Upper lobe of right lung (tissue), 1 donor: ENCODE results near the gene PDE7B. TPM values are rescaled to one million over a fixed set of nuclear protein-coding genes. Genes with fewer than 3 reads are reported as not detected.
"Not testable (repeated sequence)": the region's sequence is repeated elsewhere in the genome, so short reads cannot be mapped to it uniquely, and the experiment has no call there.

Source experiments
- ATAC-seq: fragments of 200-7000 bp; cut with Tn5 transposase; one replicate; pipeline ENCODE4 v1.9.1; 2020; ENCODE audit warnings: mild to moderate bottlenecking, moderate library complexity
- DNase-seq: peaks from one replicate; pipeline ENCODE4 v3.0.0-alpha.2; 2020
- H3K27ac ChIP-seq: fragments of 200-600 bp; one replicate; pipeline ENCODE4 v1.8.0; 2022
- H3K27me3 ChIP-seq: fragments of 200-600 bp; one replicate; pipeline ENCODE4 v1.8.0; 2022; ENCODE audit warnings: mild to moderate bottlenecking
- H3K36me3 ChIP-seq: fragments of 200-600 bp; one replicate; pipeline ENCODE4 v1.8.0; 2022
- H3K4me1 ChIP-seq: fragments of 200-600 bp; one replicate; pipeline ENCODE4 v1.8.0; 2022
- H3K4me3 ChIP-seq: fragments of 200-600 bp; one replicate; pipeline ENCODE4 v1.8.0; 2022; ENCODE audit warnings: mild to moderate bottlenecking
- H3K9me3 ChIP-seq: fragments of 200-600 bp; one replicate; pipeline ENCODE4 v1.8.0; 2022
- intact Hi-C: fragments of 100-400 bp; cut with DNase I; formaldehyde crosslinking; loops from one replicate; pipeline ENCODE4 v1.11.0; 2022
- total RNA-seq: library from RNA; stranded (reverse); fragmentation: NEBNext Ultra II Directional; extraction: Animal tissue kit (Norgen Biotek cat#: 25700); gene quantifications from one replicate; pipeline ENCODE4 v1.2.1, GENCODE V29; 2021
- TF ChIP-seq, protein P1 (sequence below): fragments of 200-600 bp; IDR thresholded peaks from one replicate; pipeline ENCODE4 v1.8.0; 2022; ENCODE audit warnings: antibody characterized with exemption
- donor health status: DM: no; HTN: yes; CAD: no; lungs with severe emphysema.

The PDE7B gene
- total RNA-seq, 1 donor from 2014 or later: 4.2 TPM

DNA sequence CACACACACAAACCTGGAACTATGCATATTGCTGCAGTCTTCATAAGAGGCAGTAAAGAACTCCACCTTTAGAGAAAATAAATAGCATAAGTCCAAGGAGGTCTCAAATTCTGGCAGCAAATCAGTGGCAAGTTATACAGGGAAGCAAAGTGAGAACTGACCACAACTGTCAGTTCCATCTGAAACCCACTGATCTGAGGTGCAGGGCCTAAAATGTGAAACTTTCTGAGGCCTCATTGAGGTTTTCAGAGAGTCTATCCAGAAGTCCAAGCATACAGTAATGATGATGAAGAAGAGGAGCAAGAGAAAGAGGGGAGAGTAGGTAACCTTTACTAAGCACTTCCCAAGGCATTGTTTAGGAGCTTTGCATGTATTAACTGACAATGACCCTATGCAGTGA lies 362.4 kb downstream of the PDE7B start:
- intact Hi-C loops: no loop called here
- no peak overlapping the region for H3K4me3 ChIP-seq
- no peaks in the 10 kb centered on the region for H3K27me3 ChIP-seq
- no peaks in the 10 kb centered on the region for H3K9me3 ChIP-seq
- H3K27ac ChIP-seq: no peak overlapping the region
- TF ChIP-seq, protein P1, sequence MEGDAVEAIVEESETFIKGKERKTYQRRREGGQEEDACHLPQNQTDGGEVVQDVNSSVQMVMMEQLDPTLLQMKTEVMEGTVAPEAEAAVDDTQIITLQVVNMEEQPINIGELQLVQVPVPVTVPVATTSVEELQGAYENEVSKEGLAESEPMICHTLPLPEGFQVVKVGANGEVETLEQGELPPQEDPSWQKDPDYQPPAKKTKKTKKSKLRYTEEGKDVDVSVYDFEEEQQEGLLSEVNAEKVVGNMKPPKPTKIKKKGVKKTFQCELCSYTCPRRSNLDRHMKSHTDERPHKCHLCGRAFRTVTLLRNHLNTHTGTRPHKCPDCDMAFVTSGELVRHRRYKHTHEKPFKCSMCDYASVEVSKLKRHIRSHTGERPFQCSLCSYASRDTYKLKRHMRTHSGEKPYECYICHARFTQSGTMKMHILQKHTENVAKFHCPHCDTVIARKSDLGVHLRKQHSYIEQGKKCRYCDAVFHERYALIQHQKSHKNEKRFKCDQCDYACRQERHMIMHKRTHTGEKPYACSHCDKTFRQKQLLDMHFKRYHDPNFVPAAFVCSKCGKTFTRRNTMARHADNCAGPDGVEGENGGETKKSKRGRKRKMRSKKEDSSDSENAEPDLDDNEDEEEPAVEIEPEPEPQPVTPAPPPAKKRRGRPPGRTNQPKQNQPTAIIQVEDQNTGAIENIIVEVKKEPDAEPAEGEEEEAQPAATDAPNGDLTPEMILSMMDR: no peak
- no peak for ATAC-seq
- DNase-seq: no peak
- H3K4me1 ChIP-seq: no peaks in the 10 kb centered on the region
- no peaks in the 10 kb centered on the region for H3K36me3 ChIP-seq

DNA sequence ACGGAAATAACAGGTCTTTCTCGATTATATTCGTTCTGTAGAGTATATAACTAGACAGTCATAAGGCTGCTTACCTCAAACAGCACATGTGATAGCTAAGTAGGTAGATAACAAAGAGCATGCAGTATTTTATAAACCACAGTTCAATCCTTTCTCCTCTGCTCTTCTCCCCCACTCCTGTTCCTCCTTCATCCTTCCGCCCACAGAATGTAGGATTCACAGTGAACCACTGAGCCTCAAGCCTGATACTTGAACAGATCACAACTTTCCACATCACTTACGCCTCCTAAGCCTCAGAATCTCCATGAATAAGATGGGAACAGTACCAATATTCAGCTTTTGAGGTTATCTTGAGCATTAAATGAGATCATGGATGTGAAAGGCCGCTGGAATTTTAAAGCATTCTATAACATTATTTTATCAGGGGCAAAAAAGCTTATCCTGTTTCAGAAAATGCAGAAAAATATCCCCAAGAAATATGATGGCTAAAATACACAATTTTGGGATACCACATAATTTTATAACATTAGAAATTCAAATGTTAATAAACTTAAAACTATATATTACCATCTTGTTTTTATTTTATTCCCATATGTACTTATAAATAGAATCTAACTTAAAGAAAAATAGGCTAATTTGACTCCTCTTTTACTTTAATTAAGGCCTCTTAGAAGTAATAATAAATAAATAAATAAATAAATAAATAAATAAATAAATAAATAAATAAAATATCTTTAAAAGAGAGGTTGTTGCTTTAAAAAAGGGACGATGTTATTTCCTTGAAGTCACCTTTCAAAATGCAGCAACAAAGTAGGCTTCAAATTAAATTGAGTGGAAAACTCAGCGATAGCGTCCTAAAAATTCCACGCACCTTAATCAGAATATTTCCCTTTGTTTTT lies 365.3 kb downstream of the PDE7B start:
- DNase-seq: no peak
- Histone ChIP-seq H3K27me3 (no peaks in the 10 kb centered on the region), H3K27ac (no peak overlapping the region), H3K9me3 (no peaks in the 10 kb centered on the region), H3K4me3 (no peak overlapping the region), H3K4me1 (no peaks in the 10 kb centered on the region), H3K36me3 (no peaks in the 10 kb centered on the region)
- intact Hi-C loops: no loop called here
- ATAC-seq: no peak
- TF ChIP-seq, protein P1: no peak

DNA sequence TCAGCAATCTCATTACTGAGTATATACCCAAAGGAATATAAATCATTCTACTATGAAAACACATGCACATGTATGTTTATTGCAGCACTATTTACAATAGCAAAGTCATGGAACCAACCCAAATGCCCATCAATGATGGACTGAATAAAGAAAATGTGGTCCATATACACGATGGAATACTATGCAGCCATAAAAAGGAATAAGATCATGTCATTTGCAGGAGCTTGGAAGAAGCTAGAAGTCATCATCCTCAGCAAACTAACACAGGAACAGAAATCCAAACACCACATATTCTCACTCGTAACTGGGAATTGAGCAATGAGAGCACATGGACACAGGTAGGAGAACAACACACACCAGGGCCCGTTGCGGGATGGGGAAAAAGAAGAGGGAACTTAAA lies 373.5 kb downstream of the PDE7B start:
- H3K27me3 ChIP-seq, H3K9me3 ChIP-seq, intact Hi-C loops, DNase-seq, H3K4me3 ChIP-seq, ATAC-seq, H3K27ac ChIP-seq, H3K36me3 ChIP-seq, H3K4me1 ChIP-seq: not testable (repeated sequence)

DNA sequence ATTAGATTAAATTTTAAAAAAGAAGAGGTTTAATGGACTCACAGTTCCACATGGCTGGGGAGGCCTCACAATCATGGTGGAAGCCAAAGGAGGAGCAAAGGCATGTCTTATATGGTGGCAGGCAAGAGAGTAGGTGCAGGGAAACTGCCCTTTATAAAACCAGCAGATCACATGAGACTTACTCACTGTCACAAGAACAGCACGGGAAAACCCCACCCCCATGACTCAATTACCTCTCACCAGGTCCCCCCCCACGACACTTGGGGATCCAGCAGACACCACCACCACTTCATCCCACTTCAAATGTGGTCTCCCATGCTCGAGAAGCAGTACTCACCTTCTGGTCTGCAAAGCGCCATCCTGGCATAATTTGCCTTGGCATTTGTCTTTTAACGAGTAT lies 374.0 kb downstream of the PDE7B start:
- ATAC-seq: no peak
- Histone ChIP-seq H3K27ac (no peak overlapping the region), H3K4me3 (no peak overlapping the region), H3K27me3 (no peaks in the 10 kb centered on the region), H3K4me1 (peaks cover 5% of the 10 kb centered on the region), H3K9me3 (no peaks in the 10 kb centered on the region), H3K36me3 (no peaks in the 10 kb centered on the region)
- intact Hi-C loops: no loop called here
- DNase-seq: no peak
- TF ChIP-seq, protein P1: no peak

DNA sequence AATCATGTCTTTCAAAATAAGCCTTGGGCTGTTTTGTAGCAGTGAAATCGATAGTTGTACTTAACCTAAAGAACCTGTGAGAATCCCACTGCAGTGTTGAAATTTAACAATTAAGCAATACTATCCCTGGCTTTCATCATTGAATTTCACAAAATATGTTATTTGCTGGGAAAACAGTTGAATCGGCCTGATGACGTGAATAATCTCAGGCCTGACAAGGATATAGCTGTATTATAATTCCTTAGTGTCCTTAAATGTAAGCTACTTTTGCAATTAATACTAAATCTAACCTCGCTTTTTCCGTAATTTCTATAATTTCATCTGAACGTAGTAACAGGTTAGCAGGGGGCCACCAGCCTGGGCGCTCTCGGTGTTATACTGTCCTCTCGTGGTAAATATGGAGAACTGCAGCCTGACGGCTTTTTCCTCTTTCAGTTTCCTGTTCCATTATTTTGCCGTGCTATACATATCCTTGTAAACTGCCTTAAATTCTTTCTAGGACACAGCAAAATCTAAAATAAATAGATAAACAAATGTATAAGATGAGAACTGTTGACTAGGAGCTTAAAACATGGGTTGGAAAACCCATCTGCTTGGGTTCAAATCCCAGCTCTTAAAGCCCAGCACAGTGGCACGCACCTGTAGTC lies 374.6 kb downstream of the PDE7B start:
- peak; percentile 97 for ATAC-seq
- no peaks in the 10 kb centered on the region for H3K36me3 ChIP-seq
- H3K4me3 ChIP-seq: peak overlapping the region; percentile 18
- H3K27ac ChIP-seq: no peak overlapping the region
- no peak for DNase-seq
- peaks cover 5% of the 10 kb centered on the region for H3K4me1 ChIP-seq
- intact Hi-C loops: no loop called here
- TF ChIP-seq, protein P1: peak; percentile 100
- no peaks in the 10 kb centered on the region for H3K9me3 ChIP-seq
- no peaks in the 10 kb centered on the region for H3K27me3 ChIP-seq

DNA sequence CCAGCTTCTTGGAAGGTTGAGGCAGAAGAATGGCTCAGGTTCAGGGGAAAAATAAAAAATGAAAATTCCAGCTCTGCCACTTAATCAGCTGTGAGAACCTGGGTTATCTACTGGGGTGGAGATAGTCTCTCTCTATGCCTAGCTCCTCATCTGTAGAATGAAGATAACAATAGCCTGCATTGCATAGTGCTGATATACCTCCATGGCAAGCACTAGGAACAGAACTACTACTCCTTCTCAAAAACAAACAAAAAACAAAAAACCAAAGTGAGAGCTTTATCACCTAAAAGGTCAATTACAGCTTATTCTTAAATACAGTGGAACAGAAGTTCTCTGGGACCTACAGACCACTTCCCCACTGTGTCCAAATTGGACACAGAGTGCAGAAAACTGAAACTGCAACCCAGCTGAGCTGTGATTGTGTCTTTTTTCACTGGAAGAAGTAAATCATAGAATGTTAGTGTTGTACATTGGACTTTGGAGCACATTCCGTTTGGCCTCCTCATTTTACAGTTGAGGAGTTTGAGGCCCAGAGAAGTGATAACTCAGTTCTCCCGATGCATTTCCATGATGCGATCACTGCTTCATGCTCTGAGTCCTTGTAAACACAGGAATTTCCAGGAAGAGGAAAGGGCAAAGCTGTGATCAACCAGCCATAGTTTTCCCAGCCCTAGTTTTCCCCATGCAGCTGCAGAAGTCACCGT lies 375.3 kb downstream of the PDE7B start:
- peak overlapping the region; percentile 18 for H3K4me3 ChIP-seq
- TF ChIP-seq, protein P1: no peak
- ATAC-seq: peak; percentile 40
- no peaks in the 10 kb centered on the region for H3K36me3 ChIP-seq
- intact Hi-C loops: no loop called here
- H3K9me3 ChIP-seq: no peaks in the 10 kb centered on the region
- no peaks in the 10 kb centered on the region for H3K27me3 ChIP-seq
- H3K4me1 ChIP-seq: peaks cover 5% of the 10 kb centered on the region
- DNase-seq: no peak
- H3K27ac ChIP-seq: no peak overlapping the region
